Lower leg skin (tissue), 3 donors: ENCODE data around the gene FOXO6.

Experiments used
- CTCF ChIP-seq, 3 donors: fragments of 450-650 bp; IDR thresholded peaks; one replicate each; pipeline ENCODE4 v1.5.1; 2016; ENCODE audit warnings: antibody characterized with exemption in 3 of 3, mild to moderate bottlenecking in 3 of 3, moderate library complexity in 2 of 3
- POLR2A ChIP-seq, 2 donors: fragments of 450-650 bp; IDR thresholded peaks; one replicate each; pipeline ENCODE4 v1.6.1; 2016 to 2017; ENCODE audit warnings: antibody characterized with exemption in 2 of 2, mild to moderate bottlenecking in 1 of 2, moderate library complexity in 1 of 2

GRCh38 chr1:41414296-41414695, 53.1 kb downstream of the FOXO6 start:
- no peak for TF ChIP-seq POLR2A (IDR thresholded peaks at IDR 0.05)
- no peak for TF ChIP-seq CTCF (IDR thresholded peaks at IDR 0.05)
